ENCODE results near the gene ZFP36L1.
A peak's percentile ranks its signal among the peaks of the same experiment; 100 is the strongest.

ZFP36L1 gene

DNA sequence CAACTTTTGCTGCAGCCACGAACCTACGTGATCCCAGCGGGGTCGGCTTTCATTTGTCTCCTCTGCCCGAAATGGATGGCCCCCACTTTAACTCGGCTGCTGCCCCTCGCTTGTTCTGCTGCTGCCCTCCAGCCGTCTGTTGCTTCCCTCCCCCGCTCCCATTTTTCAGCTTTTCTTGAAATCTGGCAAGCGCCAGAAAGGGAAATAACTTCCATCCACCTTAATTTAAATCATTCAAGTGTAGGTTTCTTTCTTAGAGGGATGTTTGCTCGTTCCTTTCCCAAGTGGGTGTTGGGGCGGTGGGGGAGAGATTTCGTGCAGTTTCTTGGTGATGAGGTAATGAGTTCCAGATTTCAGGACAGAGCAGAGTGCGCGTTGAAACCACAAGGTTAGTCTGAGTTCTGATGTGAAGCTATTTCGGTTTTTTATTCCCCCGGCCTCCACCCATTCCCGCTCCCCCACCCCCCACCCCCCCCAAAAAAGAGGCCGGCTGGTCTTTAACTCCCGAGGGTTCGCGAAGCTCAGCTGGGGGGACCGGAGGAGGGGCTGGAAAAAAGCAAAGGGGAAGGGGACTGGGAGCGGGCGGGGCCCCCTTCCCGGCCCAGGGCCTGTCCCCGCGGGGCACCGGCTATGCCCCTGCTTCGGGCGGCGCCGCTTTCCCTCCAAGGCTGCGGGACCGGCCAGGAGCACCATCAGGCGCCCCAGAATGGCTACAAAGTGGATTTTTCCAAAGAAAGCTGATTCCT, 2.2 kb upstream of the ZFP36L1 start:
- no peak for DNase-seq

- no peak for DNase-seq
Measured at GRCh38 chr14:68794130-68794850, 1.4 kb upstream of the ZFP36L1 start.

GRCh38 chr14:68793734-68794129, 865 bp upstream of the ZFP36L1 start:
- no peak for DNase-seq

DNA sequence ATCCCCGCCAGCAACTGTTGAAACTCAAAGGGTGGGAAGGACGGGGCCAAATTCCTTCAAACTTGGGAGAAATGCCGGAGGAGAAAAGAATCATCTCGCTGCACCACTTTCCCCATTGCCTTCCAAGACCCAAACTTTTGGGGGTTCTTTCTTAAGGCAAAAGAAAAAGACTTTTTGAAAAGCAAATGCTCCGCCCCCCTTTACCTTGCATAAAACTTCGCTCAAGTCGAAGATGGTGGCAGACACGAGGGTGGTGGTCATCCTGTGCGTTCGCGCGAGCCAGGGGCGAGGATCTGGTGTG, 239 bp downstream of the ZFP36L1 start:
- no peak for DNase-seq

DNA sequence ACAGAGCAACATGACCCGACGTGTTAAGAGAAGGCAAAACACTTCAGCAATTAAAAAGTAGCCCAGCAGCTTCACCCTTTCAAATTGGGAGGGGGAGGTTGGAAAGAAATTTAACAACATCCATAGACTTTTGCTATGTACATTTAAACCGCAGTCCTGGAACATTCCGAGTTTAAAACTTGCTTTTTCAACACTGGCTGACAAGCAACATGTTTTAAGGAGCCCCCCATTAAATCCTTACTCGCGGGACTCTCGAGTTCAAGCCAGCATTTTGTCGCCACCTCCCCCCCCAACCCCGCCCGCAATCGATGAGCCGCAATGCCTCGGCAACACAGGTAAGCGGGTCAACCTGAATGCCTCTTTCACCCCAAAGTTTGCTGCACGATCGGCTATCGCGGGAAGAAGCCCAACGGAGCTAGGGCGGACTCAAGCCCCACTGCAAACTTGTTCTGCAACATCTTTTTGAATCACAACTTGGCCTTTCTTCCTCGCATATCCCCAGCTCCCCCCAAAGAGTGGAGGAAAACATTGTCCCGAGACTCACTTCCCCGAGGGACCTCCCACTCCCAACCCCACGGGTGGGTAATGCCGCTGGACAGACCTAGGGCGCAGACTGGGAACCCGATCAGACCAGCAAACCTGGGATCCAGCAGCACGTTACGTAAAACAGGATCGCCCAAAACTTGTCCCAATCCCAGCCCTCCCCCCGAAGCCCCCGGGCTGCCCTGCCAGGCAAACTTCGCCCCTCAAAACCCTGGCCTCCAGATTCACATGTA, 777 bp downstream of the ZFP36L1 start:
- DNase-seq: no peak

GRCh38 chr14:68791078-68791901, 1.6 kb downstream of the ZFP36L1 start:
- DNase-seq: no peak

- DNase-seq: no peak
Measured at GRCh38 chr14:68790644-68791077, 2.2 kb downstream of the ZFP36L1 start.

DNA sequence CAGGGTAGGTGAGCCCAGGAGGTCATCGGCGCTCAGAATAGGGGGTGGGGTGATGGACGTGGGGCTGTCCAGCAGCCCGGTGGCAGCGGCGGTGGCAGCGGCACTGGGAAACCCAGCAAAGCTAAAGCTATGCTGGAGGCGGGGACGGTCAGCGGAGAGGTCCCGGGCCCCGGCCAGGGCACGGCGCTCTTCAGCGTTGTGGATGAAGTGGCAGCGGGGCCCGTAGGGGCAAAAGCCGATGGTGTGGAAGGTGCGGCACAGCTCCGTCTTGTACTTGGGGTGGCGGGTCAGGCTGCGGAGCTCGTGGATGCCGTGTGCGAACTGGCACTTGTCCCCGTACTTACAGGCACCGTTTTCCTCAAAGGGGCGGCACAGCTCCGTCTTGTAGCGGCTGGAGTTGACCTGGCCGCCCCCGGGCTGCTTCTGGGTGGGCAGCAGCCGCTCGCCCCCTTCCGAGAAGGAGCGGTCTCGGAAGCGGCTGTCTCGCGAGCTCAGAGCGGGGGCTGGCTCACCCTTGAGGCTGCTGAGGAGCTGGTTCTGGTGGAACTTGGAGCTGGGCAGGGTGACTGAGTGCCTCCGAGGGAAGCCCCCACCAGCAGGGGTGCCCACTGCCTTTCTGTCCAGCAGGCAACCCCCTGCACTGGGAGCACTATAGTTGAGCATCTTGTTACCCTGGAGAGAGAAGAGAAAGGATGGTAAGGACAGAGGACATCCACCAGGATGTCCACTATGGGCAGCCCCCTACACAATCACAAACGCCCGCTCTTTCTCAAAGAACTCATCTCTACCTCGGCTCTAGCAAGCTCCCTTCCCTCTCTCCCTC, 2.8 kb downstream of the ZFP36L1 start:
- DNase-seq: no peak

- peak; percentile 66 for DNase-seq
Measured at GRCh38 chr14:68788996-68789820, 3.7 kb downstream of the ZFP36L1 start.

DNA sequence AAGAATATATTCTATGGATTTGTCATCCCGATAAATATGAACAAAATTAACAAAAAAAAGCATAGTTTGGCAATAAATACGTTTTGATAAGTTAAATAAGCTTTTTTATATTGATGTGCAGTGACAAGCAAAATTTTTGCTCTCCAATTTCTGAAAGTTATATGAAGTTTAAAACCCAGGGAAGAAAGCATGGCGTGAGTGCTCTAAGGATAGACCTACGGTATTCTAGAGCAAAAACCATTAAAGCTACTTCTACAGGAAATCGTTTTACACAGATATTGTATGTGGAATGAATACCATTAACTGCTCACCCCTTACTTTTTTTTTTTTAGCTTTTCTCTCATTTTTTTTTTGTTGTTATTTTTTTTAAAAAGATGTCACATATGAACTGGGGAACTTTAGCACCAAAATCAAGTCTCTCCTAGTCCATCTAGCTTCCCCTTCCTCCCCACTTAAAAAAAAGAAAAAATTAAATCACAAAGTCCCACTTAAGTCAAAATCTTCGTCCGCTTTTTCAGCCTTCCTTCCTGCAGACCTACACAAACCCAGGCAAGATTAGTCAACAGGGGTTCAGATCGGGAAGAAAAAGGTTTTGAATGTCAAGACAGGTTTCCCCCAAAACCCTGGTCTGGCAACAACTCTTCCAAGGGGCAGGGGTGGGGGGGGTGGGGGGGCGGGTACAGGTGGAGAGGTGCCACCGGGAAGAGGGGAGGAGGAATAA, 4.4 kb downstream of the ZFP36L1 start:
- no peak for DNase-seq

DNA sequence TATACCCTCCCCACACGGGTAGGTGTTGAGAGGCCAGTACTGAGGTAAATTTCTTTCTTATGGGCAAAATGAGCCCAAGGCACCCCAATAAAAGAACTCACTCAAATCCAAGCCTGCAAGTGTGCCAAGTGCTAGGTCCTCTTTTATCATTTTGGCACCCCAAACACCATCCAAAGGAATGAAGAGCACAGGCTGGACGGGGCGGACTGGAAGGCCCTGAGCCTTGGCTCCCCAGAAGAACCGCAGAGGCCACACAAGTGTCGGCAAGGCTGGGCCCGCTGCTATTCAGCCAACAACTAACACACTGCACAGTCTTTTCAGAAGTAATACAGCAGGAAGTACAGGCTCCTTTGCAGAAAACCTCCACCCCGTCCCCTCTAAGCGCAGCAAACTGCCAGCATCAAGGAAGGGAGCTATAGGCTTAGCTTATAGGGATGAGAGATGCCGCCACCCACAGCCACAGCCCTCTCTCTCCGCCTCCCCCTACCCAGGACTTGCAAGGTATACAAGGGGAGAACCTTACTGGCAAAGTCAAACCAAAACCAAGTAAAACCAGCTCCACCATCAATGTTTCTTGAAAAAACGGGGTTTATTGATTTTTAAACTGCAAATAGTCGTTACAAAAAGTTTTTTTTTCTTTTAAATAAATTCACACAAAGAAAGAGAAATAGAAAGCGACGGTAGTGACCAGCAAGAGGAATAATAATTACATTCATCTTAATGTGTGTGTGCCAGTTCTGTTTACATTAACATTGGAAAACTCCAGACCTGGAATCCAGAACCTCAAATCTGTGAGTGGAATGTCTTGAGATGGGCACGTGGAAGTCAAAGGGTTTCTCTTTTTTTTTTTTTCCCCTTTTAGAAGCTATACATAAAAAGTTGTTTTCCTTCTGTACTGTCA, 5.5 kb downstream of the ZFP36L1 start:
- no peak for DNase-seq

DNA sequence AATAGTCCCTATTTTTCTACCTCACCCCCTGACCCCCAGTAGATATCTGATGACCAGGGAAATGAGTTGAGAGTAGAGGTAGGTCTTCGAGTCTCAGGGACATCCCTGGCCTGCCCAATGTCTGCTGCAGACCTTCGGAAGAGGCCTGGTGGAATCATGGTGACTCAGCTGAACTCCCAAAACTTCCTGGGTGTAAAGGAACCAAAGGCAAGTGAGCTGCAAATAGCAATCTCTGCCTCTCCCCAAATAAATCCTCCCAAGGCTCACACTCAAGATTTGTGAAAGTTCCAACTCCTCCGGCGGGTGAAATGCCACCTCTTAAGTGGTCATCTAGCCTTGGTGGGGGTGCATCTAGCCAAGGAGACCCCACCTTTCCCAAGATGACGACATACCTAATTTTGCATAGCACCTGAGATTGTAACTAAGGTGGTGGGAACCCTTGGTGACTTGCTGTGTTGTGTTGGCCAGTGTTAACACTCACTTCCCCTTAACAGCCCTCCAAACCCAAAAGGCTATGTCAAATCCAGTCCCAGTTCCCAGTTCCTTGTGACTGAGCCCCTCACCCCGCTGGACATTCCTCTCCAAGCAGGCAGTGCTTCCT, 6.3 kb downstream of the ZFP36L1 start:
- no peak for DNase-seq

GRCh38 chr14:68785534-68786490, 7.1 kb downstream of the ZFP36L1 start:
- no peak for DNase-seq

DNA sequence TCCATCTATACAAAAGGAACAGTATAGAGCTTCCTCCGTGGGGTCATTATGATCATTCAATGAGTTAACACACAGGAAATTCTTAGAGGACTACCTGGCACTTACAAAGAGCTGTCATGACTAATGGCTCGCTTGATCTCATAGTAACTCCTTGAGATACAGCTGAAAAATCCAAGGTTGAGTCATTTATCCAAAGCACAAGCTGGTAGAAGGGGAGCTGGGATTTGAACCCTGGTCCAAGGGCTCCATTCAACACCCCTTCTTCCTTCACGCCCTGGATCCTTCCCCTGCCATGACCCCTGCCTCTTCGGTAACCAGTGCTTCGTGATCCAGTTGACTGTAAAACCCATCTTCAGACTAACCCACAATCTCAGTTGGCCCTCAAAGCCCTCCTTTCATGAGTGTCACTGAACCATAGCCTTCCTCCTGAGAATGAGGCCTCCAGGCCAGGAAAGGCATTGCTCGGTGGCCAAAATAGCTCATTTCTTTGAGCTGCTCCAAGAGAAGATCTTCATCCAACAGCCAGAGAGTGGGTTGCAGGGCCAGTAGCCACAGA, 7.8 kb downstream of the ZFP36L1 start:
- DNase-seq: no peak

GRCh38 chr14:68784226-68784910, 8.5 kb downstream of the ZFP36L1 start:
- no peak for DNase-seq

DNA sequence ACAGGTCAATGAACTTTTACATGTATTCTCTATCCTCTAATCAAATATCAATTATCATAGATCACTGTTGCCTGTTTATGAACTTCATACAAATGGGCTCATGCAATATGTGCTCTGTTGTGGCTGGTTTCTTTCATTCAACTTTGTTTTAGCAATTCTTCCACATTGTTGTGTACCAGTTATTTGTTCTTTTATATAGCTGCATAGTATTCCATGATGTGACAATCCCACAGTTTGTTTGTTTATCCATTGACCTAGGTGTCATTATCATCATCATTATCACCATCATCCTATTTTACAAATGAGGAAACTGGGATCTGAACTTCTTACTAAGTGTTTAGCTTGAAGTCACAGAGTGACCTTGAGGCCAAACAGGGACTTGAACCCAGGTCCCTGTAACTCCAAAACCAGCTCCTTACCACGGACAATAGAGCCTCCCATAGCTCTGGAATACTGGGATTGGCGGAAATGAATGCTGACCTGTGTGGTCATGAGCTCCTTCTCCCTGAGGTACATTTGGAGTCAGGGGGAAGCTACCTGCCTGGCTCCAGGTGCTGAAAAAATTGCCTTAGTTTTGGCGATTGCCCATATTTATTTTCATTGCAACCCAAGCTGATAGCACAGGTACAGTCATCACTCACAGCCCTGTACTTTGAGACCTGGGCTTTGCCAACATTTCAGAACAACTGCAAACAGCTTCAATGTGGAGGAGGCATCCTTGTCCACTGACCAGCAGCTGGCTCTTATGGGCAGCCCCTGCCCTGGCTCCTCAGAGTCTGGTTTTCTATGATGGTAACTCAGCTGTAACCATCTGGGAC, 9.2 kb downstream of the ZFP36L1 start:
- DNase-seq: no peak
